NCI-H2107 treated with DMSO at 0.1 percent for 48 hours (cell line): ENCODE data around the gene TMUB2.
A peak's percentile ranks its signal among the peaks of the same experiment; 100 is the strongest.
"Not testable (repeated sequence)": the region's sequence is repeated elsewhere in the genome, so short reads cannot be mapped to it uniquely, and the experiment has no call there.

Experiments used
- DNase-seq: peaks from one replicate; lab custom pipeline; 2025; ENCODE audit not compliant: unreplicated experiment; lab: John Stamatoyannopoulos, UW

TMUB2 gene

GRCh38 chr17:44186307-44187130 is at the start of gene TMUB2:
Gene TMUB2 (plus strand): TSS chr17:44186972. CDS start chr17:44187709, 737 bp downstream.
- peak; percentile 99 for DNase-seq

GRCh38 chr17:44137891-44138709 is 48.7 kb upstream of the TMUB2 start:
- peak; percentile 49 for DNase-seq

GRCh38 chr17:44143921-44144320 is 42.9 kb upstream of the TMUB2 start:
- DNase-seq = not testable (repeated sequence)

- no peak for DNase-seq
Observed at GRCh38 chr17:44144966-44145739, 41.6 kb upstream of the TMUB2 start.

- DNase-seq = no peak
Observed at GRCh38 chr17:44146375-44147346, 40.1 kb upstream of the TMUB2 start.

- no peak for DNase-seq
Observed at GRCh38 chr17:44147812-44148211, 39.0 kb upstream of the TMUB2 start.

GRCh38 chr17:44149066-44149465 is 37.7 kb upstream of the TMUB2 start:
- not testable (repeated sequence) for DNase-seq

GRCh38 chr17:44149750-44150329 is 36.9 kb upstream of the TMUB2 start:
- DNase-seq = no peak

GRCh38 chr17:44152875-44153274 is 33.9 kb upstream of the TMUB2 start:
- no peak for DNase-seq

GRCh38 chr17:44155488-44155887 is 31.3 kb upstream of the TMUB2 start:
- peak; percentile 35 for DNase-seq

GRCh38 chr17:44159519-44160210 is 27.1 kb upstream of the TMUB2 start:
- no peak for DNase-seq

- no peak for DNase-seq
Observed at GRCh38 chr17:44164476-44164875, 22.3 kb upstream of the TMUB2 start.

- DNase-seq = no peak
Observed at GRCh38 chr17:44167181-44167861, 19.5 kb upstream of the TMUB2 start.

- DNase-seq = no peak
Observed at GRCh38 chr17:44170135-44170498, 16.7 kb upstream of the TMUB2 start.

GRCh38 chr17:44170499-44171201 is 16.1 kb upstream of the TMUB2 start, which contains the start of gene ASB16:
Gene ASB16 (plus strand): TSS chr17:44170704. CDS start chr17:44170790, 86 bp downstream.
- peak; percentile 22 for DNase-seq

- DNase-seq = no peak
Observed at GRCh38 chr17:44171931-44172455, 14.8 kb upstream of the TMUB2 start.

- no peak for DNase-seq
Observed at GRCh38 chr17:44174427-44174826, 12.3 kb upstream of the TMUB2 start.

- DNase-seq = no peak
Observed at GRCh38 chr17:44176257-44176656, 10.5 kb upstream of the TMUB2 start.
